HepG2 (cell line): Measurements from ENCODE around the gene C11orf54. TPM values are rescaled to one million over a fixed set of nuclear protein-coding genes. Genes with fewer than 3 reads are reported as not detected.

Experiments used
- ATF2 ChIP-seq: sonication (generic); formaldehyde crosslinking; IDR thresholded peaks from 2 replicates; pipeline ENCODE4 v1.4.0; 2020; ENCODE audit warnings: missing genetic modification reagents
- BHLHE40 ChIP-seq: IDR thresholded peaks from 2 replicates; pipeline ENCODE4 v1.6.1; 2011; ENCODE audit warnings: low read length, improper control_type of control experiment
- CENPT ChIP-seq: sonication (generic); formaldehyde crosslinking; IDR thresholded peaks from 2 replicates; pipeline ENCODE4 v1.8.0; 2022; ENCODE audit warnings: low read depth, mild to moderate bottlenecking, moderate library complexity, missing genetic modification reagents
- ELF4 ChIP-seq: sonication (generic); formaldehyde crosslinking; IDR thresholded peaks from 2 replicates; pipeline ENCODE4 v1.5.0; 2020; ENCODE audit warnings: missing genetic modification reagents, mild to moderate bottlenecking, moderate library complexity, borderline replicate concordance
- EZH2 ChIP-seq: conservative IDR thresholded peaks from 2 replicates; pipeline ENCODE4 v1.6.1; 2012; ENCODE audit warnings: mild to moderate bottlenecking, low read depth, low read length, moderate library complexity
- HDAC1 ChIP-seq: sonication (generic); formaldehyde crosslinking; IDR thresholded peaks from 2 replicates; pipeline ENCODE4 v1.5.1; 2020; ENCODE audit warnings: mild to moderate bottlenecking, missing genetic modification reagents
- ISX ChIP-seq: sonication (generic); formaldehyde crosslinking; conservative IDR thresholded peaks from 2 replicates; pipeline ENCODE4 v1.5.0; 2020; ENCODE audit warnings: missing genetic modification reagents
- JUND ChIP-seq: sonication (generic); formaldehyde crosslinking; IDR thresholded peaks from 2 replicates; pipeline ENCODE4 v1.8.0; 2022; ENCODE audit warnings: mild to moderate bottlenecking, missing genetic modification reagents
- MEIS2 ChIP-seq: sonication (generic); formaldehyde crosslinking; IDR thresholded peaks from 2 replicates; pipeline ENCODE4 v1.9.0; 2021; ENCODE audit warnings: mild to moderate bottlenecking, missing genetic modification reagents
- PAXIP1 ChIP-seq: sonication (generic); formaldehyde crosslinking; conservative IDR thresholded peaks from 2 replicates; pipeline ENCODE4 v1.4.0; 2020; ENCODE audit warnings: mild to moderate bottlenecking, missing genetic modification reagents, moderate library complexity
- SETDB1 ChIP-seq: sonication (generic); formaldehyde crosslinking; IDR thresholded peaks from 2 replicates; pipeline ENCODE4 v1.5.1; 2020; ENCODE audit warnings: missing genetic modification reagents, mild to moderate bottlenecking, borderline replicate concordance
- ZHX2 ChIP-seq, 2 experiments: sonication (generic) in 1 of 2; formaldehyde crosslinking in 1 of 2; IDR thresholded peaks; 2 replicates each; pipeline versions ENCODE4 v1.6.1 to v1.9.0; 2014 to 2022; ENCODE audit warnings: antibody characterized with exemption in 1 of 2, borderline replicate concordance in 1 of 2, inconsistent platforms in 1 of 2, low read depth in 1 of 2, missing genetic modification reagents in 1 of 2
- ZNF414 ChIP-seq: sonication (generic); formaldehyde crosslinking; IDR thresholded peaks from 2 replicates; pipeline ENCODE4 v1.5.0; 2020; ENCODE audit warnings: missing genetic modification reagents
- ZNF660 ChIP-seq: sonication (generic); formaldehyde crosslinking; IDR thresholded peaks from 2 replicates; pipeline ENCODE4 v1.5.1; 2020; ENCODE audit warnings: mild to moderate bottlenecking, low read depth, missing genetic modification reagents, borderline replicate concordance
- ZNF775 ChIP-seq: sonication (generic); formaldehyde crosslinking; IDR thresholded peaks from 2 replicates; pipeline ENCODE4 v1.4.0; 2020; ENCODE audit warnings: missing genetic modification reagents, mild to moderate bottlenecking, moderate library complexity, borderline replicate concordance
- ZSCAN29 ChIP-seq: sonication (generic); formaldehyde crosslinking; conservative IDR thresholded peaks from 2 replicates; pipeline ENCODE4 v1.4.0; 2020; ENCODE audit warnings: mild to moderate bottlenecking, missing genetic modification reagents
- polyA plus RNA-seq, 8 experiments: library from polyadenylated mRNA; depleted of rRNA in 3 of 8; stranded (reverse) in 7 of 8; unstranded in 1 of 8; fragments of >200 nt; fragmentation: Illumina TruSeq in 4 of 8; extraction: Trizol in 4 of 8; gene quantifications; 2 replicates each; pipeline versions ENCODE4 v1.2.1 to v1.2.3, GENCODE V29; 2011 to 2016; ENCODE audit warnings: low read depth in 4 of 8, missing spikeins in 1 of 8, mixed read lengths in 1 of 8; ENCODE audit not compliant: insufficient read depth in 1 of 8
- total RNA-seq, 5 experiments: library from RNA; depleted of rRNA; stranded (reverse); fragments of >200 nt; fragmentation: Illumina TruSeq; extraction: Trizol; gene quantifications; 2 replicates each; pipeline ENCODE4 v1.2.3, GENCODE V29; 2016; ENCODE audit warnings: low read depth in 1 of 5

C11orf54 gene
- total and polyA plus RNA-seq, 2 of the 13 experiments (the other 11 are each of a cell fraction or from before 2014, with no cell fraction given), result 42.7 to 50.1 TPM

GRCh38 chr11:93773045-93773477 lies 31.6 kb downstream of the C11orf54 start (continued):
- peak; percentile 81 for TF ChIP-seq PAXIP1 (CRISPR knock-in tag)
- no peak for TF ChIP-seq BHLHE40
- TF ChIP-seq ZNF775 (CRISPR knock-in tag), result 0 out of 2 replicates have a peak, but pooled peaks have one; percentile 49
- no peak for TF ChIP-seq SETDB1 (CRISPR knock-in tag)
- peak; percentile 79 for TF ChIP-seq ATF2 (CRISPR knock-in tag)
- TF ChIP-seq HDAC1, result peak; percentile 90
- no peak for TF ChIP-seq ZNF660
- TF ChIP-seq ELF4 (CRISPR knock-in tag), result no peak
- TF ChIP-seq CENPT (CRISPR knock-in tag), result no peak
- TF ChIP-seq ISX (CRISPR knock-in tag), result no peak
- no peak for TF ChIP-seq ZHX2 (IDR thresholded peaks at IDR 0.05; ENCODE audit: low read depth)
- TF ChIP-seq ZHX2 (CRISPR knock-in tag; IDR thresholded peaks at IDR 0.05; ENCODE audit: borderline replicate concordance), result no peak
- TF ChIP-seq MEIS2 (CRISPR knock-in tag), result peak; percentile 67; the same call in 1 of the 2 replicates
- no peak for TF ChIP-seq EZH2
- TF ChIP-seq ZSCAN29 (CRISPR knock-in tag), result 0 out of 2 replicates have a peak, but pooled peaks have one; percentile 36
- no peak for TF ChIP-seq JUND (CRISPR knock-in tag)
- TF ChIP-seq ZNF414 (CRISPR knock-in tag), result no peak
